WTC11 (cell line): Measurements from ENCODE around the gene SALL3.

Experiments
- CBFB ChIP-seq: sonication (generic); formaldehyde crosslinking; IDR thresholded peaks from 2 replicates; pipeline ENCODE4 v1.8.1; 2022; ENCODE audit warnings: mild to moderate bottlenecking, low read depth, missing genetic modification reagents
- FOXJ3 ChIP-seq: sonication (generic); formaldehyde crosslinking; IDR thresholded peaks from 2 replicates; pipeline ENCODE4 v1.9.0; 2021; ENCODE audit warnings: missing genetic modification reagents, mild to moderate bottlenecking, borderline replicate concordance
- NFYB ChIP-seq: sonication (generic); formaldehyde crosslinking; conservative IDR thresholded peaks from 2 replicates; pipeline ENCODE4 v1.8.0; 2022; ENCODE audit warnings: low read depth, missing genetic modification reagents
- TEAD4 ChIP-seq: sonication (generic); formaldehyde crosslinking; IDR thresholded peaks from 2 replicates; pipeline ENCODE4 v1.8.0; 2022; ENCODE audit warnings: mild to moderate bottlenecking, missing genetic modification reagents
- ZBTB21 ChIP-seq: sonication (generic); formaldehyde crosslinking; IDR thresholded peaks from 2 replicates; pipeline ENCODE4 v1.8.1; 2023; ENCODE audit warnings: mild to moderate bottlenecking, missing genetic modification reagents, borderline replicate concordance
- TF ChIP-seq, protein P1 (sequence below): sonication (generic); formaldehyde crosslinking; IDR thresholded peaks from 2 replicates; pipeline ENCODE4 v1.8.1; 2023; ENCODE audit warnings: mild to moderate bottlenecking, moderate library complexity, missing genetic modification reagents
- TF ChIP-seq, protein P2 (sequence below): fragments of 200-600 bp; IDR thresholded peaks from 2 replicates; pipeline ENCODE4 v1.8.0; 2022; ENCODE audit warnings: antibody characterized with exemption
- TF ChIP-seq, protein P3 (sequence below): sonication (generic); formaldehyde crosslinking; IDR thresholded peaks from 2 replicates; pipeline ENCODE4 v1.8.1; 2023; ENCODE audit warnings: mild to moderate bottlenecking, missing genetic modification reagents, moderate library complexity
- TF ChIP-seq, protein P4 (sequence below): sonication (generic); formaldehyde crosslinking; IDR thresholded peaks from 2 replicates; pipeline ENCODE4 v1.8.0; 2023; ENCODE audit warnings: missing genetic modification reagents
- TF ChIP-seq, protein P5 (sequence below): sonication (generic); formaldehyde crosslinking; IDR thresholded peaks from 2 replicates; pipeline ENCODE4 v1.8.1; 2023; ENCODE audit warnings: mild to moderate bottlenecking, missing genetic modification reagents, moderate library complexity
- TF ChIP-seq, protein P6 (sequence below): fragments of 250-450 bp; sonication (Bioruptor Pico); IDR thresholded peaks from 2 replicates; pipeline ENCODE4 v1.9.0; 2021; ENCODE audit warnings: mild to moderate bottlenecking, borderline replicate concordance
- TF ChIP-seq, protein P7 (sequence below): sonication (generic); formaldehyde crosslinking; IDR thresholded peaks from 2 replicates; pipeline ENCODE4 v1.8.1; 2023; ENCODE audit warnings: mild to moderate bottlenecking, missing genetic modification reagents

DNA sequence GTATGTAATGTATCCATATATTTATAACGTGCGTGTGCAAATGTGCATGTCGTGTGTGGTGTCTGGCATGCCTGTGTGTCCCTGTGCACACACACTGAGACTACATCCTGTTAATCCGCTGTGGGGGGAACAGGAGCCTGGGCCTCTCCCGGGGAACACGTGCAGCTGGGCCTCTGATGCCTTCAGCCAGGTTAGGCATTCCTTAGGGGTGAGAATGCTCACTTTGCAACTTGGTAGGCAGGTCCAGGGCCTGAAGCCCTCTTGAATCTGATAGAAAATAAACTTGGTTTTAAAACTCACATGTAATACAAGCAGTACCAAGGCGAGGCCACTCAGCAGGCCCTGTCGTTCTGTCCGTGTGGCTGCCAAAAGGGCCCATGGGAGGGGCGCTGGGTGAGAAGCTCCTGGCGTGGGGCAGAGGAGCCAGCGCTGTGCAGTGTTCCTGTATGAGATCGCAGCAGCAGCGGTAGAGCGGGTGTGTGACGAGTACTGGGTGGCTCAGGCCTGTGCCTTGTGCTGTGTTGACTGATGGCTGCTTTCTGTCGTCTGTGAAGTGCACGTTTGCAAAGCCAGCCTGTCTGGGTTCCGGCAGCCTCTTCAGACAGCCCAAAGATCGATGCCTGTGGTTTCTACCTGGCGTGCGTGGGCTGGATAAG is 16.2 kb downstream of the SALL3 start:
- TF ChIP-seq, protein P1, sequence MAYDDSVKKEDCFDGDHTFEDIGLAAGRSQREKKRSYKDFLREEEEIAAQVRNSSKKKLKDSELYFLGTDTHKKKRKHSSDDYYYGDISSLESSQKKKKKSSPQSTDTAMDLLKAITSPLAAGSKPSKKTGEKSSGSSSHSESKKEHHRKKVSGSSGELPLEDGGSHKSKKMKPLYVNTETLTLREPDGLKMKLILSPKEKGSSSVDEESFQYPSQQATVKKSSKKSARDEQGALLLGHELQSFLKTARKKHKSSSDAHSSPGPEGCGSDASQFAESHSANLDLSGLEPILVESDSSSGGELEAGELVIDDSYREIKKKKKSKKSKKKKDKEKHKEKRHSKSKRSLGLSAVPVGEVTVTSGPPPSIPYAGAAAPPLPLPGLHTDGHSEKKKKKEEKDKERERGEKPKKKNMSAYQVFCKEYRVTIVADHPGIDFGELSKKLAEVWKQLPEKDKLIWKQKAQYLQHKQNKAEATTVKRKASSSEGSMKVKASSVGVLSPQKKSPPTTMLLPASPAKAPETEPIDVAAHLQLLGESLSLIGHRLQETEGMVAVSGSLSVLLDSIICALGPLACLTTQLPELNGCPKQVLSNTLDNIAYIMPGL (CRISPR knock-in tag), result no peak
- TF ChIP-seq, protein P2, sequence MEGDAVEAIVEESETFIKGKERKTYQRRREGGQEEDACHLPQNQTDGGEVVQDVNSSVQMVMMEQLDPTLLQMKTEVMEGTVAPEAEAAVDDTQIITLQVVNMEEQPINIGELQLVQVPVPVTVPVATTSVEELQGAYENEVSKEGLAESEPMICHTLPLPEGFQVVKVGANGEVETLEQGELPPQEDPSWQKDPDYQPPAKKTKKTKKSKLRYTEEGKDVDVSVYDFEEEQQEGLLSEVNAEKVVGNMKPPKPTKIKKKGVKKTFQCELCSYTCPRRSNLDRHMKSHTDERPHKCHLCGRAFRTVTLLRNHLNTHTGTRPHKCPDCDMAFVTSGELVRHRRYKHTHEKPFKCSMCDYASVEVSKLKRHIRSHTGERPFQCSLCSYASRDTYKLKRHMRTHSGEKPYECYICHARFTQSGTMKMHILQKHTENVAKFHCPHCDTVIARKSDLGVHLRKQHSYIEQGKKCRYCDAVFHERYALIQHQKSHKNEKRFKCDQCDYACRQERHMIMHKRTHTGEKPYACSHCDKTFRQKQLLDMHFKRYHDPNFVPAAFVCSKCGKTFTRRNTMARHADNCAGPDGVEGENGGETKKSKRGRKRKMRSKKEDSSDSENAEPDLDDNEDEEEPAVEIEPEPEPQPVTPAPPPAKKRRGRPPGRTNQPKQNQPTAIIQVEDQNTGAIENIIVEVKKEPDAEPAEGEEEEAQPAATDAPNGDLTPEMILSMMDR, result no peak
- TF ChIP-seq, protein P3, sequence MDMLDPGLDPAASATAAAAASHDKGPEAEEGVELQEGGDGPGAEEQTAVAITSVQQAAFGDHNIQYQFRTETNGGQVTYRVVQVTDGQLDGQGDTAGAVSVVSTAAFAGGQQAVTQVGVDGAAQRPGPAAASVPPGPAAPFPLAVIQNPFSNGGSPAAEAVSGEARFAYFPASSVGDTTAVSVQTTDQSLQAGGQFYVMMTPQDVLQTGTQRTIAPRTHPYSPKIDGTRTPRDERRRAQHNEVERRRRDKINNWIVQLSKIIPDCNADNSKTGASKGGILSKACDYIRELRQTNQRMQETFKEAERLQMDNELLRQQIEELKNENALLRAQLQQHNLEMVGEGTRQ (CRISPR knock-in tag), result no peak
- TF ChIP-seq, protein P4, sequence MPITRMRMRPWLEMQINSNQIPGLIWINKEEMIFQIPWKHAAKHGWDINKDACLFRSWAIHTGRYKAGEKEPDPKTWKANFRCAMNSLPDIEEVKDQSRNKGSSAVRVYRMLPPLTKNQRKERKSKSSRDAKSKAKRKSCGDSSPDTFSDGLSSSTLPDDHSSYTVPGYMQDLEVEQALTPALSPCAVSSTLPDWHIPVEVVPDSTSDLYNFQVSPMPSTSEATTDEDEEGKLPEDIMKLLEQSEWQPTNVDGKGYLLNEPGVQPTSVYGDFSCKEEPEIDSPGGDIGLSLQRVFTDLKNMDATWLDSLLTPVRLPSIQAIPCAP (CRISPR knock-in tag), result no peak
- TF ChIP-seq NFYB (CRISPR knock-in tag) (no peak), FOXJ3 (CRISPR knock-in tag) (no peak), TEAD4 (no peak), CBFB (CRISPR knock-in tag) (no peak), ZBTB21 (no peak)
- TF ChIP-seq, protein P5, sequence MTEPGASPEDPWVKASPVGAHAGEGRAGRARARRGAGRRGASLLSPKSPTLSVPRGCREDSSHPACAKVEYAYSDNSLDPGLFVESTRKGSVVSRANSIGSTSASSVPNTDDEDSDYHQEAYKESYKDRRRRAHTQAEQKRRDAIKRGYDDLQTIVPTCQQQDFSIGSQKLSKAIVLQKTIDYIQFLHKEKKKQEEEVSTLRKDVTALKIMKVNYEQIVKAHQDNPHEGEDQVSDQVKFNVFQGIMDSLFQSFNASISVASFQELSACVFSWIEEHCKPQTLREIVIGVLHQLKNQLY (CRISPR knock-in tag), result no peak
- TF ChIP-seq, protein P6, sequence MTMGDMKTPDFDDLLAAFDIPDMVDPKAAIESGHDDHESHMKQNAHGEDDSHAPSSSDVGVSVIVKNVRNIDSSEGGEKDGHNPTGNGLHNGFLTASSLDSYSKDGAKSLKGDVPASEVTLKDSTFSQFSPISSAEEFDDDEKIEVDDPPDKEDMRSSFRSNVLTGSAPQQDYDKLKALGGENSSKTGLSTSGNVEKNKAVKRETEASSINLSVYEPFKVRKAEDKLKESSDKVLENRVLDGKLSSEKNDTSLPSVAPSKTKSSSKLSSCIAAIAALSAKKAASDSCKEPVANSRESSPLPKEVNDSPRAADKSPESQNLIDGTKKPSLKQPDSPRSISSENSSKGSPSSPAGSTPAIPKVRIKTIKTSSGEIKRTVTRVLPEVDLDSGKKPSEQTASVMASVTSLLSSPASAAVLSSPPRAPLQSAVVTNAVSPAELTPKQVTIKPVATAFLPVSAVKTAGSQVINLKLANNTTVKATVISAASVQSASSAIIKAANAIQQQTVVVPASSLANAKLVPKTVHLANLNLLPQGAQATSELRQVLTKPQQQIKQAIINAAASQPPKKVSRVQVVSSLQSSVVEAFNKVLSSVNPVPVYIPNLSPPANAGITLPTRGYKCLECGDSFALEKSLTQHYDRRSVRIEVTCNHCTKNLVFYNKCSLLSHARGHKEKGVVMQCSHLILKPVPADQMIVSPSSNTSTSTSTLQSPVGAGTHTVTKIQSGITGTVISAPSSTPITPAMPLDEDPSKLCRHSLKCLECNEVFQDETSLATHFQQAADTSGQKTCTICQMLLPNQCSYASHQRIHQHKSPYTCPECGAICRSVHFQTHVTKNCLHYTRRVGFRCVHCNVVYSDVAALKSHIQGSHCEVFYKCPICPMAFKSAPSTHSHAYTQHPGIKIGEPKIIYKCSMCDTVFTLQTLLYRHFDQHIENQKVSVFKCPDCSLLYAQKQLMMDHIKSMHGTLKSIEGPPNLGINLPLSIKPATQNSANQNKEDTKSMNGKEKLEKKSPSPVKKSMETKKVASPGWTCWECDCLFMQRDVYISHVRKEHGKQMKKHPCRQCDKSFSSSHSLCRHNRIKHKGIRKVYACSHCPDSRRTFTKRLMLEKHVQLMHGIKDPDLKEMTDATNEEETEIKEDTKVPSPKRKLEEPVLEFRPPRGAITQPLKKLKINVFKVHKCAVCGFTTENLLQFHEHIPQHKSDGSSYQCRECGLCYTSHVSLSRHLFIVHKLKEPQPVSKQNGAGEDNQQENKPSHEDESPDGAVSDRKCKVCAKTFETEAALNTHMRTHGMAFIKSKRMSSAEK (CRISPR knock-in tag), result no peak
- TF ChIP-seq, protein P7, sequence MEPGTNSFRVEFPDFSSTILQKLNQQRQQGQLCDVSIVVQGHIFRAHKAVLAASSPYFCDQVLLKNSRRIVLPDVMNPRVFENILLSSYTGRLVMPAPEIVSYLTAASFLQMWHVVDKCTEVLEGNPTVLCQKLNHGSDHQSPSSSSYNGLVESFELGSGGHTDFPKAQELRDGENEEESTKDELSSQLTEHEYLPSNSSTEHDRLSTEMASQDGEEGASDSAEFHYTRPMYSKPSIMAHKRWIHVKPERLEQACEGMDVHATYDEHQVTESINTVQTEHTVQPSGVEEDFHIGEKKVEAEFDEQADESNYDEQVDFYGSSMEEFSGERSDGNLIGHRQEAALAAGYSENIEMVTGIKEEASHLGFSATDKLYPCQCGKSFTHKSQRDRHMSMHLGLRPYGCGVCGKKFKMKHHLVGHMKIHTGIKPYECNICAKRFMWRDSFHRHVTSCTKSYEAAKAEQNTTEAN, result no peak
